Lung microvascular endothelial cell (primary cell): Measurements from ENCODE around the gene ARID4B. TPM values are rescaled to one million over a fixed set of nuclear protein-coding genes. Genes with fewer than 3 reads are reported as not detected.
"Not testable (repeated sequence)": the region's sequence is repeated elsewhere in the genome, so short reads cannot be mapped to it uniquely, and the experiment has no call there.

Experiments
- DNase-seq, 2 donors: peaks; one replicate each; pipeline versions ENCODE4 v3.0.0 to v3.0.0-alpha.2; 2010; ENCODE audit warnings: low read depth in 2 of 2
- total RNA-seq: library from RNA; depleted of rRNA; stranded (reverse); fragments of >200 nt; gene quantifications from 2 replicates; pipeline ENCODE4 v1.2.1, GENCODE V29; 2014

The ARID4B gene
- total RNA-seq, result 30.1 and 43.8 TPM in 2 replicates

- no peak for DNase-seq
These were observed at the start of gene ARID4B for GRCh38 chr1:235327559-235328270. ARID4B (minus strand) TSS chr1:235328179; CDS start chr1:235326919, 1,260 bp downstream.

GRCh38 chr1:235375919-235376605, 48.1 kb upstream of the ARID4B start:
- no peak for DNase-seq

- DNase-seq, result no peak
These were observed 41.8 kb upstream of the ARID4B start for GRCh38 chr1:235369802-235370201.

- no peak for DNase-seq
These were observed 40.4 kb upstream of the ARID4B start for GRCh38 chr1:235368428-235368827.

GRCh38 chr1:235367000-235367908, 39.3 kb upstream of the ARID4B start, which contains the start of gene TBCE:
TBCE (plus strand) TSS chr1:235367427; CDS start chr1:235380050, 12,623 bp downstream.
- DNase-seq, result peak; percentile 96 to 97

GRCh38 chr1:235366286-235366685, 38.3 kb upstream of the ARID4B start:
- no peak for DNase-seq

GRCh38 chr1:235364189-235364588, 36.2 kb upstream of the ARID4B start:
- not testable (repeated sequence) for DNase-seq

GRCh38 chr1:235358899-235359298, 30.9 kb upstream of the ARID4B start:
- DNase-seq, result no peak

GRCh38 chr1:235357485-235358373, 29.8 kb upstream of the ARID4B start:
- no peak for DNase-seq

GRCh38 chr1:235351898-235352297, 23.9 kb upstream of the ARID4B start:
- peak in 1 of 2 donors; percentile 7 for DNase-seq

GRCh38 chr1:235351441-235351840, 23.5 kb upstream of the ARID4B start:
- no peak for DNase-seq

GRCh38 chr1:235343726-235344125, 15.7 kb upstream of the ARID4B start:
- DNase-seq, result no peak

- DNase-seq, result no peak
These were observed 14.5 kb upstream of the ARID4B start for GRCh38 chr1:235342471-235342870.

- DNase-seq, result no peak
These were observed 14.1 kb upstream of the ARID4B start for GRCh38 chr1:235342039-235342438.

- no peak for DNase-seq
These were observed 13.4 kb upstream of the ARID4B start for GRCh38 chr1:235341334-235341733.

- no peak for DNase-seq
These were observed 11.8 kb upstream of the ARID4B start for GRCh38 chr1:235339746-235340145.

GRCh38 chr1:235336903-235337302, 8.9 kb upstream of the ARID4B start:
- DNase-seq, result peak; percentile 69 to 72

GRCh38 chr1:235331401-235331800, 3.4 kb upstream of the ARID4B start:
- no peak for DNase-seq

GRCh38 chr1:235330918-235331285, 2.9 kb upstream of the ARID4B start:
- DNase-seq, result no peak

- DNase-seq, result peak; percentile 60 to 71
These were observed 1.3 kb upstream of the ARID4B start for GRCh38 chr1:235329139-235329902.
